ENCODE measurements around the gene LDLRAD4.

- TF ChIP-seq CTCF (IDR thresholded peaks at IDR 0.05; ENCODE audit: insufficient read depth, low read length), result no peak
- TF ChIP-seq REST (IDR thresholded peaks at IDR 0.05; ENCODE audit: insufficient replicate concordance, low read depth), result no peak
- TF ChIP-seq POLR2AphosphoS5 (IDR thresholded peaks at IDR 0.05; ENCODE audit: low read depth), result no peak
Observed at GRCh38 chr18:13184396-13184795, 34.2 kb upstream of the LDLRAD4 start.

Data from HL-60 (cell line).